Stimulated activated CD4-positive, alpha-beta T cell treated with anti-CD3 and anti-CD28 coated beads, Interleukin-2, amount 100 ng/mL, for 4 hours (primary cell): Measurements from ENCODE around the gene VSIG8.
"Not testable (repeated sequence)": the region's sequence is repeated elsewhere in the genome, so short reads cannot be mapped to it uniquely, and the experiment has no call there.

ENCODE experiments used
- DNase-seq: peaks from one replicate; pipeline ENCODE4 v3.0.0-alpha.2; 2020; ENCODE audit warnings: low read depth

Gene VSIG8, protein sequence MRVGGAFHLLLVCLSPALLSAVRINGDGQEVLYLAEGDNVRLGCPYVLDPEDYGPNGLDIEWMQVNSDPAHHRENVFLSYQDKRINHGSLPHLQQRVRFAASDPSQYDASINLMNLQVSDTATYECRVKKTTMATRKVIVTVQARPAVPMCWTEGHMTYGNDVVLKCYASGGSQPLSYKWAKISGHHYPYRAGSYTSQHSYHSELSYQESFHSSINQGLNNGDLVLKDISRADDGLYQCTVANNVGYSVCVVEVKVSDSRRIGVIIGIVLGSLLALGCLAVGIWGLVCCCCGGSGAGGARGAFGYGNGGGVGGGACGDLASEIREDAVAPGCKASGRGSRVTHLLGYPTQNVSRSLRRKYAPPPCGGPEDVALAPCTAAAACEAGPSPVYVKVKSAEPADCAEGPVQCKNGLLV

DNA sequence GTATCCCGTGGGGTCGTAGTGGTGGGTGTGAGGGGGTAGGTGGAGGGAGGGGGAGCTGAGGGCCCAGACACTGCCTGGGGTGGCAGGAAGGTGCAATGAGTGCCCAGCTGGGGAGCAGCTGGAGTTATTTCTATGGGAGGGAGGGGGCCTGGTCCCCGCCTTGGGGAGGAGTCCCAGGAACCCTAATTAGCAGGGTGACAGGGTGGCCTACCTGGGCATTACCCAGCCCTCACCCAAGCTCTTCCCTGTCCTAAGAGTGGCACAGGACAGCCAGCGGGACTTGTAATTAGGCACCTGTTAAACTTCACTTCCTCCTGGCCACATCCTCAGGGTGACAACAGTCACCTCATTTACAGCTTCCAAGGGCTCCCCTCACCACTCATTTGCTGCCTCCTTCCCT, at the start of gene VSIG8:
TSS of gene VSIG8 (minus strand) at position 101 of the 400 bp plus-strand sequence. CDS start 136 bp downstream, outside the sequence.
- no peak for DNase-seq

DNA sequence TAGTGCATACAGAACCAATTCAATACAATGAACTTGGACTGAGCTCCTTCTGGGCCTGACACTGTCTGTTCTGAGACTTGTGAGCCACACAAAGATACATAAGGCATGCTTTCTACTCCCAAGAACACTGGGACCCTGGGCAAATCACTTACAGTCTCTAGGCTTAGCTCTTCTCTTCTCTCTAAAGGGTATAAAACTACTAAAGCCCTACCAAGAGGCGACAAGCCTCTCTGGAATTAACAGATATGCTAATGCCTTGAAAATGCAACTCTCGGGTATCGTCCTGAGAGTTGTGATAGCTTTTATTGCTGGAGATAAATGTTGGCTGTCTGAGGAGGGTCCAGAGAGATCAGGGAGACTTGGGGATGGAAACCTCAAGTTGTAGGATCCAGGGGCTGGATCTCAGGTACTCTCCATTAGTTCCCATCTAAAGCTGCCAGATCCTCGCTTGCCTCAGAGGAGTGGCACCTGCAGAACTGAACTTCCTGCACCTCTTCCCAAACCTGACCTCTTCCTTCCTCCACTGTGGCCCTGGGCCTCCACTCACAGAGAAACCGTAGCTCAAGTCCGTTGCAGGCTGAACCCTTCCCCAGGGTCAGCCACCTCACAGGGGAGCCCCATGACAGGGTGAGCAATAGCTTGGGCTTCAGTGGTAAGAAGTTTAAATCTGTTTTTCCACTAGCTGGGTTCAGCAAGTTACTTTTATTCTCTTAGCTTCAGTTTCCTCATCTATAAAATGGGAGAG, 49.0 kb upstream of the VSIG8 start:
- DNase-seq = no peak

DNA sequence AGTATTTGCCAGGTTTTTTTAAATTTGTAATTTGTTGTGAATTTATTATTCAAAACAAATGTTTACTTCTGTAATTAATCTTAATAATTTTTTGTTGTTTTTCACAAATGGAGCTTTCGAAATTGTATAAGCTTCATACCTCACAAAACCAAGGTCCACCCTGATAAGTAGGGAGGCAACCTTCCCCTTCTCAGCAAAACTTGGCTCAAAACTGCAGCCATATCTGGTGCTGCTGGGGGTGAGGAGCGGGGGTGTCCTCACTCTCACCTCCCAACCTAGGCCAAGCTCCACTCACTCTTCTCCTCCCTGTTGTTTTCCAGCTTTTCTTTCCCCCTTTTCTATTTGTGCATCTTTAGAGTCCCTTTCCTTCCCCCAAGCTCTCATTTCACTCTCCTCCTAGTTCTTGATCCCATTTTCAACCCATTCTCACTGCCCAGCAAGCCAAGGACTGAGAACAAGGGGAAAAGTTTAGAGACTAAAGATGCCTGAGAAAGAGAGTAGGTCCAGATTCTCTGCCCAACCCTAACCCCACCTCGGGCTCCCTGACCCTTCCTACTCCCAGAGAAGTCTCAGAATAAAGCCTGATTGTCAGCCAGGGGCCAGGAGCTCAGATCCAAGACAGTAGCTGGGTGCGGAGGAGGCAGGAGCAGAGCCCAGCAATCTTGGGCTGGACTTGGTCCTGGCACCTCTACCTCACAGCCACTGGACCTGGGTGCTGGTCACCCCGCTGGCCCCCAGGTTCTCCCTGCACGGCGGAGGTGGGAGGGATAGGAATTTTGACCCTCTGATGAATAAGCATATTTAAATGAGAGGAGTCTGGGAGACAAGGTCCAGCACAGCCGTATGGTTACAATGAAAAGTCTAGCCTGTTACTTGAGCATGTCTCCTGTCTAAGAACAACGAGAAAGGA, 45.8 kb upstream of the VSIG8 start:
- DNase-seq = no peak

DNA sequence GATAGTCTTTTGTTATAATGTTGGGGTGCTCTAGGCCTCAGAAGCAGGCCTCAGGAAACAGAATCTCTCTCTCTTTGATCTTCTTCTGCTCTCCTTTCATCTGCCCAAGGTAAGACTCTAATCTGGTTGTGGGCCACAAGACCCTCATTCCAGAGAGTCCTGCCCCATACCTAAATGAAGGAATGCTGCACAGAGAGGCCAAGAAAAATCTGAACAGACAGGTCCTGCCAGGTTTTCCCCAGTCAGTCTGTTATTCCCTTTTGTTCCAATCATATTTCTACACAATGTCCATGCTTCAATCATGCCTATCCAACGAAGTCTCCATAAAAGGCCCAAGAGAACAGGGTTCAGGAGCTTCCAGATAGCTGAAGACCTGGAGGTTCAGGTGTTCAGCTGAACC, 44.5 kb upstream of the VSIG8 start:
- no peak for DNase-seq

DNA sequence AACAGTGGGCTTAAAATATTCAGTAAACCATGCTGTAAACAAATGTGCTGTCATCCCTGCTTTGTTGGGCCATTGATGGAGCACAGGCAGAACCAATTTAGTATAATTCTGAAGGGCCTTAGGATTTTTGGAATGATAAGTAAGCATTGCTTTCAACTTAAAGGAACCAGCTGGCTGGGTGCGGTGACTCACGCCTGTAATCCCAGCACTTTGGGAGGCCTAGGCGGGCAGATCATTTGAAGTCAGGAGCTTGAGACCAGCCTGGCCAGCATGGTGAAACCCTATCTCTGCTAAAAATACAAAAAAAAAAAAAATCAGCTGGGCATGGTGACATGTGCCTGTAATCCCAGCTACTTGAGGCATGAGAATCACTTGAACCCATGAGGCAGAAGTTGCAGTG, 41.6 kb upstream of the VSIG8 start:
- DNase-seq = not testable (repeated sequence)

DNA sequence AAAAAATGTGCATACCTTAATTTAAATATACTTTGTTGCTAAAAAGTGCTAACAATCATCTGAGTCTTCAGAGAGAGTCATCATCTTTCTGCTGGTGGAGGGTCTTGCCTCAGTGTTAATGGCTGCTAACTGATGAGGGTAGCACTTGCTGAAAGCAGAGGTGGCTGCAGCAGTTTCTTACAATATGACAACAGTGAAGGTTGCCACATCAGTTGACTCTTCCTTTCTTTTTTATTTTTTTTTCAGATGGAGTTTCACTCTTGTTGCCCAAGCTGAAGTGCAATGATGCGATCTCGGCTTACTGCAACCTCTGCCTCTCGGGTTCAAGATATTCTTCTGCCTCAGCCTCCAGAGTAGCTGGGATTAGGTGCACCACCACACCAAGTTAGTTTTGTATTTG, 40.1 kb upstream of the VSIG8 start:
- no peak for DNase-seq

DNA sequence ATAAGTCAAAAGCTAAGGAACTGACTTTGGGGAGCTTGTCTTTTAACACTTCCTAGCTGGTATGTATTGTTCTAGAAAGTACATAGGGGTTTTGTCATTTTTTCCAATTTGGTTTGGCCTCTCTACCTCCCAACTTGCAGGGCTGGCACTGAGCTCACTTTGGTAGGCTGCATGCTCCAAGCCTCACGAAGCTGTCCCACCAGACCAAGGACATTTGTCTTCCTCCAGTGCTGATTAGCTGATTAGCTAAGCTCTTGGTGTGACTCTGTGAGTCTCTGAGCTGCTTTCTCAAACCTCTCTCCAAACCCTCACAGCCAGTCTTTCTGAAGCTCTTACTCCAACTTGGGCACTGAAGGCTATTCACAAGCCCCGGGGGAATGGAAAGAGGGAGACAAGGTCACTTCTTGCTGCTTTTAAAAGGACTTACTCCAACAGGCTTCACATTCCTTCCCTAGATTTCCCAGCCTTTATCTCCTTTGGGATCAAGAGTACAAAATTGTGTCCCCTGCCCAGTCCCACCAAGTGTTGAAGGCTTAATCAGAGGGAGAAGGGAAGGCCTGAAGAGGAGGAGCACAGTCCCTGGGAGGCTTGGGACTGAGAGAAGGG, 38.4 kb upstream of the VSIG8 start:
- no peak for DNase-seq

DNA sequence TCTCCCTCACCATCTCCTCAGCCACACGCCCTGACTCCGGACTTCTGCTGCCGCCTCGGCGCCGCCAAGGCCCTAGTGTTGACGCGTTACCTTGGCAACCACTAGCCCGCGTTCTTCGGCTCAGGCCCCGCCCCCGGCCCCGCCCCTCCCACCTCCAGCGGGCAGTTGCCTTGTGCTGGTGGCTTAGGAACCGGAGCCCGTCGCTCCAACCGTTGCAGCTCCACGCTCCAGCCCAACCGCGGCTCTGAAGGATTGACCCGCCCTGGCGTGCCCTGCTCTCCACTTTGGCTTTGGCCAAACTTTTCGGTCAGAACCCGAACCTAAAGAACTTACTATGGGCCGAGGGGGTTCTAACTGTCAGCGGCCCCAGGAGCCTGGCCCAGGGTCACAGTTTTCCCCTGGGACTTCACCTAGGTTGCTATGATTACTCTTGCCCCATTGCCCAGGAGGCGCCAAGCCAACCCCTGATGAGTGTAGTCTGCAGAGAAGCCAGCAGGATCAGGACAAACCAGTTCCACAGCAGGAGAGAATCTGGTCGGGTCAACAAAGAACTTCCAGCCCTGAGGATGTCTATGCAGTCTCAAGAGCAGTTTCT, 37.7 kb upstream of the VSIG8 start, which contains the start of gene CFAP45:
TSS of gene CFAP45 (minus strand) at position 80 of the 595 bp plus-strand sequence. CDS start at position 13, 67 bp downstream.
- DNase-seq = no peak

DNA sequence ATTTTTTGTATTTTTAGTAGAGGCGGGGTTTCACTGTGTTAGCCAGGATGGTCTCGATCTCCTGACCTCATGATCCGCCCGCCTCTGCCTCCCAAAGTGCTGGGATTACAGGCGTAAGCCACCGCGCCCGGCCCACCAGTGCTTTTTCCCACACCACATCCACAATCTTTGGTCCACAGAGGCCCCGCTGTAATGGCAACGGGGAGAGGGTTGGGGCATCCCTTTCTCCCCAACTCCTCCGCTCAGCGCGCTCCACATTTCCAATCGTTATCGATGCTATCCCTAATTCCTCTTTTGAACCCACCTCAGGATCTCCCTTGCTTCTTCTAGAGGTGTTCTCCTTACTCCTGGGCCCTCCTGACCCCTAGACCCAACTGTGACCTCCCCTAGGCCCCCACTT, 37.2 kb upstream of the VSIG8 start:
- DNase-seq = not testable (repeated sequence)

DNA sequence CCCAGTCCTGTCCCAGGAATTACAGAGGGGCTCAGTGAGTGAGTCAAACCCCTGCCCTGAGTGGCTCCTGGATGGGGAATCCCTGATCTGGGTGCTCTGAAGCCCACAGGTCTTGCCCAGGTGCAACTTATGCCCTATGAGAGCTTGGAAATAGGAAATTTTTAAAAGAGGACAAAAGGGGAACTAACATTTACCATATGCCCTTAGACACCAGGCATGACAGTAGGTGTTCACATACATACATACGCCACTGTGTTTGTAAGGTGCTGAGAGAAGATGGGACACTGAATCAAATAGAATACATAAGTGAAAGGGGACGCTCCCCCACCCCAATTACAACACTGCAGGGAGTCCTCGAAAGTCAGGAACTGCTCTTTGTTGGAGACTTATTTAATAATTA, 36.1 kb upstream of the VSIG8 start:
- no peak for DNase-seq

DNA sequence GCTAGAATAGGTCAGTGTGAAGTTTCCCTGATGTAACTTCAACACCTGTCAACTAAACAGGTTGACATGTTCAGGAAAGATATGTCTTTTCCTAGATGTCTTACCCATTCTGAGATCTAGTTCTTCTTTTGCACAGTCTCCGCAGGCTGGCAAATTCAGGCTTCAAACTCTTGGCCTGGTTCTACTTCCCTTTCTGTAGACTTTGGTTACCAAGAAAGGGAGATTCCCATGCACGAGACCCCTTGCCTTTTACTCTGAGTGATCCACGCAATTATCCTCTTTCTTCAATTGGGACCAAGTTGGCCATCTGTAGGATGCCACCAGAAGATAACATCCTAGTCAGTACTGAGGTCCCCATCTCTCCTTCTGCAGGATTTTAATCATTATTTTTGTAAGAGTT, 35.5 kb upstream of the VSIG8 start:
- DNase-seq = no peak

DNA sequence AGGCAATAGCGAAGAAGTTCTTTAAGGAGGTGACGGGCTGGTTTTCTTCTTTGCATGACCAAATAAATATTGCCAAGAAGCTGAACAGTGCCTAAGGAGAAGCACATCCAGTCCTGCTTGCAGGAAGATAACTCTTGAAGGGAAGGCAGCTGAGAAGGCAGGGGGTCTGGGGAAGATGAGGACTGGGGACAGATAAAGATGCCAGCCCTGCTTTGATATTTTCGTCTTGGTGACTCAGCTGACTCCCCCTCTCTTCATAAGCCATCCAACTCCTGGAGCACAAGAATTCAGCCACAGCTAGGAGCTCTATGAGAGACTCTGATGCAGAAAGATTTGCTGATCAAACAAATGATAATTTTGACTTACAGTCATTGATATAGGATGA, 34.1 kb upstream of the VSIG8 start:
- no peak for DNase-seq

DNA sequence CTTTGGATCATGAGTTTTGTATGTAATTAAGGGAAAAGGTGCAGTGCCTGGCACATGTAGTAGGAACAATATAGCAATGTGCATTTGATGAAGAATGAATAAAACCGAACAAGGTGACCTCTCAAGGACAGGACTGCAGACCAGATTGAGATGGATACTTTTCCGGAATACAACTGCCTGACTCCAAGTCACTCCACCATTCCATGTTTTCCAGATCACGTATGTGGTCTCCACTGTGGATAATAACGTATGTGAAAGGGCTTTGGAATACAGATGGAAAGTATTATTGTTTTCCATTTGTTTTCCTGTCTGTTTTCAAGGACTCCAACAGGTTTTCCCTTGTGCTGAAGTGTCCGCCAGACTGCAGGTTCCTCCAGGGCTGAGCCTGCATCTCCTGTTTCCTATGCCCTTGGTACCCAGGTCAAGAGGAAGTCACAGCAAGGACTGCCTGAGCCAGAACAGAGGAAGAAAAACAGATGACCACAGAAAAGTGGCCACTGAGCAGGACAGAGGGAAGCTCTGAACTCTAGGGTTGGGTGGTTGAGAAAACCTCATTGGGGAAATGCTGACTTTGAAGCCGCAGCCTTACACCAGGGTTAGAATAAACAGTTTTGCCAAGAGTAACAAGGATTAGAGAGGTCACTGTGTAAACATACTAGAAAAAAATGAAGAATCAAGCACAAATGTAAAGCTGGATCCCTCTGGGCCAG, 33.5 kb upstream of the VSIG8 start:
- DNase-seq = no peak

DNA sequence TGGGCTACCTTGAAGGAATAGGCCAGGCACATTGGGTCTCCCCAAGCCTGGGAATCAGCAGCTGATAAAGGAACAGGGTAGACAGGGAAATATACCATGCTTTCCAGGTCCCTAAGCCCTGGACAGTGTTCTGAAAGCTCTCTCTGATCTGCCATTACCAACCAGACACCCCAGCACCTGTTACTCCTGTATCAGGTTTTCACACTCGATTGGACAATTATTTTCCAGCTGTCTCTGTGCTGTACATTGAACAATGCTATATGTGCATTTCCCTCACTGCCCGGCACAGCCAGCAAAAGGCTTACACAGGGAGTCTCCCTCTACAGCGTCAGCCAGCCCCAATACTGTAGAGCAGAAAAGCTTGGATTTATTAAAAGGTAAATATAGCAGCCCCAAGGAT, 32.8 kb upstream of the VSIG8 start:
- no peak for DNase-seq

DNA sequence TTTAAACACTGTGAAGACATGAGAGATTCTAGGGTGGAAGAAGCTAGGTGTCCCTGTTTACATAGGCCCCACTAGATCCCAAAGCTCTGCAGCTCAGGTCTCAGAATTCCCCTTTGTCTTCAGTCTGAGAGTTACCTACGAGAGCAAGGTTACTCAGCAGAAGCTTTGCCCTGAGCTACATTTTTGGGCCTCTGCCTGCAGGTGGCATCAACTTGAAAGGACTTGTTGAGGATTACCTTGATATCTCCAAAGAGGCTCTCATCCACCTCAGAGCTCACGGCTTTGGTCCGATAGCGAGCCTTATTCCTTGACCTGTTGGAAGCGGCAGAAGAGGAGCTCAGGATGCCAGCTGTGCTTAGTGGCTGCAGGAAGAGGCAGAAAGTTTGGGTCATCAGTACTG, 30.5 kb upstream of the VSIG8 start:
- no peak for DNase-seq

DNA sequence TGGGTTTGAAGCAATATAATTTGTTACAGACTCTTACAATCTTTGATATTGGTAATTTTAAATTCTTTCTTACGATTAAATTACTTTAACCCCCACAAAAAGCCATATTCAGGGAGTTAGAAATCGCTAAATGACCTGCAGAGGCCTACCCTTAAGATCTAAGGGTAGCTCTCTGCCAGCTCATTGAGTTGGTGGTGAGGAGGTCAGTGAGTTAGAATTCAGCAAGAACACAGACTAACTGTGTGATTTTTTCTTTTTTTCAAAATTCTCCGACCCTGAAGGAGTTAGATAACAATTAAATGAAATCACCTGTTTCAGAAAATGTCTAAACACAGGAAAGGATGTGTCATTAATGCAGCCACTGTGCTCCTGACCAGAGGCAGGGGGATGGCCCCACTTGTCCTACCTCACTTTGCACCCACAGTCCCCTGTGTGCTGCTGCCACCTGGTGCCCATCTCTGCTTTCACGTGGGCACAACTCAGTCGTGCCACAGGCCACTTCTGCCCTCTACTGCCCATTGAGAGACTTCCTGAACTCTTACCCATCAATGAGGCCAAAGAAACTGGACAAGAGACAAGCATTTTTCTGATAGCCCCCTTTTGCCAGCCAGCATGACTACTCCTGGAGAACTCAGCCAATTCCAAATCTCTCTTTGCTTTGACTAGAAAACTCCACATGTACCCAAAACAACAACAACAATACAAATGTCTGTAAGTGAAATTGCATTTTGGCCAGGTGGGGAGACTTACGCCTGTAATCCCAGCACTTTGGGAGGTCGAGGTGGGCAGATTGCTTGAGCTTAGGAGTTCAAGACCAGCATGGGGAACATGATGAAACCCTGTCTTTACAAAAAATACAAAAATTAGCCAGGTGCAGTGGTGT, 29.1 kb upstream of the VSIG8 start:
- DNase-seq = peak; percentile 63

DNA sequence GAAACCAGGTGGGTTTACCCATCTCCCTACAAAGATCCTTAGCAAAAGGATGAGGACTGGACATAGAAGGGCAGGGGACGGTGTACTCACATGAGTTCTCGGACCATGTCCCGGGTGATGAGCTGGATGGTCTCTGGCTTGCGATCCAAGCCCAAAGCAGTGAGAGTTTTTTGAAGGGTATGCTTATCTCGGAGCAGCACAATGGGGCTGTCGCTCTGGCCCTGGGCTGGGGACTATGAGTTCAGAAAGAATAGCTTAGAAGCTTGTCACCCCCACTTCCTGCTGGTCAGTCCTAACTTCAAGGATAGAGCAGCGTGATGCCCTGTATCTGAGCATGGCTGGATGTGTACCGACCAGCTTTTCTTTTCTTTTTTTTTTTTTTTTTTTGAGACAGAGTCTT, 27.9 kb upstream of the VSIG8 start:
- DNase-seq = no peak

DNA sequence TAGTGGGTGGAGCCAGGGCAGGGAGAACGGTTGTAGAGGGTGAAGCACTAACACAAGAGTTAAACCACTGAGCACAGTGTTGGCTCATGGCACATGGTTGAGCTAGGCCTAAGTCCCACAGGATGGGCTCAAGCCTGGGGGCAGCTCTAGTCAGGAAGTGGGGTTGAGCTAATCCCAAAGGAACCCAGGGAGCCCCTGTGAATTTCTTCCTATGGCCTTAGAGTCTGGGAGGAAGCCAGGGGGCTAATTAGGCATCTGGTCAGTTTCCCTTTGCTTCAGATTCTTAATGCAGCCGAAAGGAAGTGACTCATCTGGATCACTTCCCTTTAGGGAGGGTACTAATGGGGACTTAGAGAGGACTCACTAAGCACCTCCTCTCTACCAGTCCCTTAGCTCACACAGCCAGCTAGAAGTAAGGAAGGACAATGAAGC, 27.4 kb upstream of the VSIG8 start:
- no peak for DNase-seq

DNA sequence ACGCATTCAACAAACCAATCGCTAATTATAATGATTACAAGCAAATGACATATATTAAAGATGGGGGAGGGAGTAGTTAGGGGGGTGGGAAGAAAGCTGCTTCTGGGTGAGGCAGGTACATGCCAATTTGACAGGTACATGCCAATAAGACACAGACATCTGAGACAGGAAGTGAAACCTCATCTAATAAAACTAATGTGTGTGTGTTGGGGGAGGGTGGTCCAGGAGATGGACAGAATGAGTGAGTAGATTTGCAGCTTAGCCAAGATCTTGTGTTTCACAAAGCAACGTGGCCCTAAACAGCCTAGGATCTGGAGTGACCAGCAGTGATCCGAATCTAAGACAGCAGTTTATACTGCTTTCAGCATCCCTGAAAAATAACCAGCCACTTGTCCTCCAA, 26.7 kb upstream of the VSIG8 start:
- no peak for DNase-seq

DNA sequence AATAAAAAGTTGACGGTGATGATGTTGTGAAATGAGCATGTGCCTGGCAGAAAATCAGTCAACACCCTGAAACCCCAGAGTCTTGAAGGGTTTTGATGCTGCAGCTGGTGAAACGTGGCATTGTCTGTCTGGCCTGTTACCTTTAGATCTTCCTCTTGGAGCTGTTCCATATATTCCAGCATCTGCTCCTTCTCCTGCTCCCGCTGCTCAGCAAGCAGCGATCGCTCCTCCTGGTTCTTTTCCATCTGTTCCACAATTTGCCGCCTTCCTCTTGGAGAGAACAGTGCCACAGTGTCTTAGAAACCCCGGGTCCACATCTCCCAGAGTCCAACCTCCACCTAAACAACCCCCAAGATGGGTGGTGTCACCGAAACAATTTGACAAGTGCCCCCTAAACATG, 21.8 kb upstream of the VSIG8 start:
- DNase-seq = no peak
